Activated naive CD8-positive, alpha-beta T cell treated with anti-CD3 and anti-CD28 coated beads, Interleukin-2, amount 10 ng/mL, durations not matched to agents 7 days and 5 days (primary cell): ENCODE measurements around the gene COG2. TPM values are rescaled to one million over a fixed set of nuclear protein-coding genes. Genes with fewer than 3 reads are reported as not detected.
A peak's percentile ranks its signal among the peaks of the same experiment; 100 is the strongest.

ENCODE experiments used
- ATAC-seq: fragments of 150-1000 bp; cut with Tn5 transposase; one replicate; pipeline ENCODE4 v1.10.0; 2021; ENCODE audit warnings: low read depth, moderate library complexity
- POLR2A ChIA-PET: fragments of 350-600 bp; sonication (Branson Sonifier 250); formaldehyde crosslinking; loops from one replicate; lab custom pipeline; 2021; ENCODE audit warnings: antibody characterized with exemption; lab: Charles Lee
- DNase-seq: peaks from one replicate; pipeline ENCODE4 v3.0.0; 2021
- H3K27ac Mint-ChIP-seq: one replicate; pipeline ENCODE4 v1.8.0; 2022; ENCODE audit warnings: mild to moderate bottlenecking, mixed read lengths
- H3K27me3 Mint-ChIP-seq: one replicate; pipeline ENCODE4 v1.8.0; 2022; ENCODE audit warnings: mild to moderate bottlenecking, moderate library complexity, mixed read lengths
- H3K36me3 Mint-ChIP-seq: one replicate; pipeline ENCODE4 v1.8.0; 2021; ENCODE audit warnings: mild to moderate bottlenecking, mixed read lengths
- H3K4me1 Mint-ChIP-seq: one replicate; pipeline ENCODE4 v1.8.0; 2021; ENCODE audit warnings: mixed read lengths
- H3K4me3 Mint-ChIP-seq: one replicate; pipeline ENCODE4 v1.8.0; 2022; ENCODE audit warnings: mild to moderate bottlenecking, moderate library complexity, mixed read lengths
- H3K9me3 Mint-ChIP-seq: one replicate; pipeline ENCODE4 v1.8.0; 2021; ENCODE audit warnings: mixed read lengths
- total RNA-seq, 2 experiments: library from RNA; stranded (reverse); gene quantifications; one replicate each; pipeline ENCODE4 v1.2.3, GENCODE V29; 2021

COG2 gene
- total RNA-seq, 2 experiments from 2014 or later = 30.0 to 31.1 TPM

- H3K4me1 Mint-ChIP-seq = peaks cover 5% of the 10 kb centered on the region
- POLR2A ChIA-PET = no interaction called here
- no peaks in the 10 kb centered on the region for H3K9me3 Mint-ChIP-seq
- H3K4me3 Mint-ChIP-seq = no peak overlapping the region
- ATAC-seq = no peak
- no peak overlapping the region for H3K27ac Mint-ChIP-seq
- DNase-seq = no peak
- H3K36me3 Mint-ChIP-seq = no peaks in the 10 kb centered on the region
- H3K27me3 Mint-ChIP-seq = peaks cover 6% of the 10 kb centered on the region
Measured at GRCh38 chr1:230702934-230703678, 60.8 kb downstream of the COG2 start.

GRCh38 chr1:230703679-230704385 is 61.6 kb downstream of the COG2 start:
- Mint-ChIP-seq H3K9me3 (no peaks in the 10 kb centered on the region), H3K27ac (no peak overlapping the region), H3K36me3 (no peaks in the 10 kb centered on the region), H3K27me3 (peaks cover 11% of the 10 kb centered on the region), H3K4me1 (peaks cover 10% of the 10 kb centered on the region), H3K4me3 (no peak overlapping the region)
- DNase-seq (no peak), ATAC-seq (no peak)
- POLR2A ChIA-PET = no interaction called here

- no peak overlapping the region for H3K4me3 Mint-ChIP-seq
- DNase-seq (no peak), ATAC-seq (no peak)
- peaks cover 11% of the 10 kb centered on the region for H3K4me1 Mint-ChIP-seq
- POLR2A ChIA-PET = no interaction called here
- peaks cover 11% of the 10 kb centered on the region for H3K27me3 Mint-ChIP-seq
- no peaks in the 10 kb centered on the region for H3K36me3 Mint-ChIP-seq
- H3K27ac Mint-ChIP-seq = no peak overlapping the region
- H3K9me3 Mint-ChIP-seq = no peaks in the 10 kb centered on the region
Measured at GRCh38 chr1:230704830-230705229, 62.5 kb downstream of the COG2 start.

- no peaks in the 10 kb centered on the region for H3K9me3 Mint-ChIP-seq
- POLR2A ChIA-PET = no interaction called here
- peaks cover 11% of the 10 kb centered on the region for H3K27me3 Mint-ChIP-seq
- no peak overlapping the region for H3K4me3 Mint-ChIP-seq
- DNase-seq (no peak), ATAC-seq (no peak)
- peaks cover 11% of the 10 kb centered on the region for H3K4me1 Mint-ChIP-seq
- no peak overlapping the region for H3K27ac Mint-ChIP-seq
- no peaks in the 10 kb centered on the region for H3K36me3 Mint-ChIP-seq
Measured at GRCh38 chr1:230705289-230706019, 63.2 kb downstream of the COG2 start.

GRCh38 chr1:230706020-230706699 is 63.9 kb downstream of the COG2 start:
- H3K9me3 Mint-ChIP-seq = no peaks in the 10 kb centered on the region
- no peaks in the 10 kb centered on the region for H3K36me3 Mint-ChIP-seq
- no peak overlapping the region for H3K27ac Mint-ChIP-seq
- no peak for ATAC-seq
- DNase-seq = no peak
- peaks cover 11% of the 10 kb centered on the region for H3K4me1 Mint-ChIP-seq
- POLR2A ChIA-PET = no interaction called here
- H3K27me3 Mint-ChIP-seq = peaks cover 11% of the 10 kb centered on the region
- no peak overlapping the region for H3K4me3 Mint-ChIP-seq

- ATAC-seq = no peak
- POLR2A ChIA-PET = no interaction called here
- Mint-ChIP-seq H3K36me3 (no peaks in the 10 kb centered on the region), H3K27ac (no peak overlapping the region), H3K4me1 (peaks cover 11% of the 10 kb centered on the region), H3K9me3 (no peaks in the 10 kb centered on the region), H3K4me3 (no peak overlapping the region), H3K27me3 (peaks cover 11% of the 10 kb centered on the region)
- no peak for DNase-seq
Measured at GRCh38 chr1:230706887-230707731, 64.8 kb downstream of the COG2 start.

GRCh38 chr1:230707732-230708630 is 65.7 kb downstream of the COG2 start:
- DNase-seq = no peak
- no peak overlapping the region for H3K27ac Mint-ChIP-seq
- ATAC-seq = no peak
- H3K9me3 Mint-ChIP-seq = no peaks in the 10 kb centered on the region
- H3K36me3 Mint-ChIP-seq = no peaks in the 10 kb centered on the region
- POLR2A ChIA-PET = no interaction called here
- peaks cover 11% of the 10 kb centered on the region for H3K4me1 Mint-ChIP-seq
- peak overlapping the region; percentile 47 for H3K4me3 Mint-ChIP-seq
- H3K27me3 Mint-ChIP-seq = peaks cover 11% of the 10 kb centered on the region

GRCh38 chr1:230708631-230709580 is 66.6 kb downstream of the COG2 start:
- POLR2A ChIA-PET = no interaction called here
- H3K9me3 Mint-ChIP-seq = no peaks in the 10 kb centered on the region
- ATAC-seq = no peak
- DNase-seq = no peak
- H3K4me1 Mint-ChIP-seq = peaks cover 11% of the 10 kb centered on the region
- peaks cover 17% of the 10 kb centered on the region for H3K27me3 Mint-ChIP-seq
- no peaks in the 10 kb centered on the region for H3K36me3 Mint-ChIP-seq
- no peak overlapping the region for H3K4me3 Mint-ChIP-seq
- no peak overlapping the region for H3K27ac Mint-ChIP-seq

- Mint-ChIP-seq H3K27me3 (peaks cover 22% of the 10 kb centered on the region), H3K4me3 (no peak overlapping the region), H3K27ac (no peak overlapping the region), H3K4me1 (peaks cover 11% of the 10 kb centered on the region), H3K9me3 (no peaks in the 10 kb centered on the region), H3K36me3 (no peaks in the 10 kb centered on the region)
- POLR2A ChIA-PET = no interaction called here
- ATAC-seq = no peak
- DNase-seq = no peak
Measured at GRCh38 chr1:230709619-230710542, 67.6 kb downstream of the COG2 start.

GRCh38 chr1:230710543-230710904 is 68.2 kb downstream of the COG2 start:
- no peaks in the 10 kb centered on the region for H3K9me3 Mint-ChIP-seq
- H3K36me3 Mint-ChIP-seq = no peaks in the 10 kb centered on the region
- no peak overlapping the region for H3K4me3 Mint-ChIP-seq

More at GRCh38 chr1:230710543-230710904, 68.2 kb downstream of the COG2 start:
- POLR2A ChIA-PET = no interaction called here
- DNase-seq = no peak
- no peak for ATAC-seq
- Mint-ChIP-seq H3K27ac (no peak overlapping the region), H3K4me1 (peaks cover 11% of the 10 kb centered on the region), H3K27me3 (peaks cover 23% of the 10 kb centered on the region)
